Right atrium auricular region (tissue), 2 donors: Measurements from ENCODE around the gene PTPRN2. TPM values are rescaled to one million over a fixed set of nuclear protein-coding genes. Genes with fewer than 3 reads are reported as not detected.

Source experiments
- DNase-seq: peaks from one replicate; pipeline ENCODE4 v3.0.0-alpha.2; 2019; ENCODE audit warnings: low spot score
- H3K27ac ChIP-seq, 2 donors: fragments of 200-600 bp; sonication (generic); 1 replicate in 1 of 2; 2 replicates in 1 of 2; pipeline ENCODE4 v1.5.1; 2016 to 2019
- H3K27me3 ChIP-seq, 2 donors: fragments of 200-600 bp; sonication (generic); one replicate each; pipeline versions ENCODE4 v1.5.1 to v1.6.0; 2017 to 2019
- H3K36me3 ChIP-seq: fragments of 200-600 bp; sonication (generic); one replicate; pipeline ENCODE4 v1.5.1; 2016
- H3K4me1 ChIP-seq, 2 donors: fragments of 200-600 bp; sonication (generic); one replicate each; pipeline versions ENCODE4 v1.5.1 to v1.6.0; 2017 to 2019
- H3K4me3 ChIP-seq, 2 donors: fragments of 200-600 bp; sonication (generic); 1 replicate in 1 of 2; 2 replicates in 1 of 2; pipeline ENCODE4 v1.5.1; 2017 to 2019; ENCODE audit warnings: mild to moderate bottlenecking in 1 of 2, moderate library complexity in 1 of 2
- H3K9me3 ChIP-seq, 2 donors: fragments of 200-600 bp; sonication (generic); one replicate each; pipeline ENCODE4 v1.5.1; 2019
- CTCF ChIP-seq, 2 donors: fragments of 200-600 bp; sonication (generic); IDR thresholded peaks; one replicate each; pipeline ENCODE4 v1.5.1; 2019; ENCODE audit warnings: antibody characterized with exemption in 2 of 2
- total RNA-seq, 2 donors: library from RNA; depleted of rRNA; stranded (reverse); fragments of >200 nt; gene quantifications; one replicate each; pipeline ENCODE4 v1.1.0, GENCODE V29; 2016

The PTPRN2 gene
- total RNA-seq, 2 donors from 2014 or later: 2.6 to 2.7 TPM

GRCh38 chr7:157542068-157543021 lies 1045.3 kb downstream of the PTPRN2 start:
- TF ChIP-seq CTCF (IDR thresholded peaks at IDR 0.05): no peak
- H3K27me3 ChIP-seq: no peaks in the 10 kb centered on the region
- no peak overlapping the region for H3K4me3 ChIP-seq
- H3K9me3 ChIP-seq: no peaks in the 10 kb centered on the region
- H3K4me1 ChIP-seq: no peaks in the 10 kb centered on the region
- H3K27ac ChIP-seq: no peak overlapping the region
- H3K36me3 ChIP-seq: no peaks in the 10 kb centered on the region
- DNase-seq: no peak

GRCh38 chr7:157541295-157542067 lies 1046.1 kb downstream of the PTPRN2 start:
- DNase-seq: no peak
- H3K9me3 ChIP-seq: no peaks in the 10 kb centered on the region
- H3K4me3 ChIP-seq: no peak overlapping the region
- no peak overlapping the region for H3K27ac ChIP-seq
- H3K36me3 ChIP-seq: no peaks in the 10 kb centered on the region
- no peak for TF ChIP-seq CTCF (IDR thresholded peaks at IDR 0.05)
- H3K27me3 ChIP-seq: no peaks in the 10 kb centered on the region
- no peaks in the 10 kb centered on the region for H3K4me1 ChIP-seq

DNA sequence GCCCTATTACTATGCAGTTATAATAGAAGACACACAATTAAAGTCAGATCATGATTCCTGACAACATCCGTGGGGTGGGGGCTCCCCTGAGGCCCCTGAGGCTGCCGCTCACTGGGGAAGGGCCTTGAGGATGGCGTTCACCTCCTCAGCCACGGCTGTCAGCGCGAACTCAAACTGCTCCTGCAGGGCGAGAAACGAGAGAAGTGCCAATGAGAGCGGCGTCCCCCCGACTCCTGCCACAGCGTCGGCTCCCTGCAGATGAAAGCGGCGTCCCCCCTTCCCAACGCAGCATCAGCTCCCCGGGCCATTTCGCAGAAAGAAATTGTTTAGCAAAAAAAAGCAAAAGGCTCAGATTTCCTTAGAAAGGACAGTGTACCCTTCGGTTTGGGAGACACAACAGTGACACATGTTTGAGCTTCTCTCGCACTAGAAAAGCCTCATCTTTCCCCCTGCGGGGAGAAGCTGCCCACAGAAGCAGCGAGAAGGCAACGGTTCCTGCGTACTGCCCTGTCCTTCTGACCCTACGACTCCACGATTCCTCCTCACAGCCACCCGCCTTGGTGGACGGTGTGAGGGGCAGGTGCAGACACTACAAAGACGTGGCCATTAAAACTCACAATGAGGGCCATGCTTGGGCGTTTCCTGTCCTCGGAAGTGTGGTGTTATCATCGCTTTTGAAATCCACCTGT lies 1046.9 kb downstream of the PTPRN2 start:
- Histone ChIP-seq H3K4me3 (no peak overlapping the region), H3K27me3 (no peaks in the 10 kb centered on the region), H3K27ac (no peak overlapping the region), H3K36me3 (no peaks in the 10 kb centered on the region), H3K4me1 (no peaks in the 10 kb centered on the region), H3K9me3 (no peaks in the 10 kb centered on the region)
- no peak for DNase-seq
- no peak for TF ChIP-seq CTCF (IDR thresholded peaks at IDR 0.05)

DNA sequence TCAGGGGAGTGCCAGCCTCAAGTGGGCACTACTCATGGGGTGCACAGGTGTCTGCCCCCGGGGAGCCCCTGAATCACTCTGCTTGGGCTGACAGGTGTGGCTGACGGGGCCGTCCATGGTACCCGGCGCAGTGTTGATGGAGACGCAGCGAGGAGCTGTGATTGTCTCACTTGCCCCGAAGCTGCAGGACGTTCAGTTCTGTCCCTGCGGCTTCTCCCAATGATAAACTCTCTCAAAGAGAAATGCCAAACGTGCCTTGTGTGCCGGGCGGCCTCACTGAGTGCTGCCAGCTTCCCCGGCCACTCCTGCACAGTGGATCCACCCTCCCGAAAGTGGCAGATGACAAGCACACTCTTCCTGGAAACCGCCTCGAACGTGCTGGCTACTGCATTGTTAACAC lies 1047.6 kb downstream of the PTPRN2 start:
- no peak for TF ChIP-seq CTCF (IDR thresholded peaks at IDR 0.05)
- H3K27me3 ChIP-seq: no peaks in the 10 kb centered on the region
- no peak overlapping the region for H3K4me3 ChIP-seq
- DNase-seq: no peak
- H3K36me3 ChIP-seq: no peaks in the 10 kb centered on the region
- no peaks in the 10 kb centered on the region for H3K9me3 ChIP-seq
- H3K4me1 ChIP-seq: no peaks in the 10 kb centered on the region
- H3K27ac ChIP-seq: no peak overlapping the region

GRCh38 chr7:157539521-157539920 lies 1048.1 kb downstream of the PTPRN2 start:
- Histone ChIP-seq H3K9me3 (no peaks in the 10 kb centered on the region), H3K27ac (no peak overlapping the region)

More at GRCh38 chr7:157539521-157539920, 1048.1 kb downstream of the PTPRN2 start:
- Histone ChIP-seq H3K4me1 (no peaks in the 10 kb centered on the region), H3K27me3 (no peaks in the 10 kb centered on the region), H3K36me3 (no peaks in the 10 kb centered on the region), H3K4me3 (no peak overlapping the region)
- TF ChIP-seq CTCF (IDR thresholded peaks at IDR 0.05): no peak
- no peak for DNase-seq
